ENCODE results near the gene IWS1.
"Not testable (repeated sequence)": the region's sequence is repeated elsewhere in the genome, so short reads cannot be mapped to it uniquely, and the experiment has no call there.

The IWS1 gene

DNA sequence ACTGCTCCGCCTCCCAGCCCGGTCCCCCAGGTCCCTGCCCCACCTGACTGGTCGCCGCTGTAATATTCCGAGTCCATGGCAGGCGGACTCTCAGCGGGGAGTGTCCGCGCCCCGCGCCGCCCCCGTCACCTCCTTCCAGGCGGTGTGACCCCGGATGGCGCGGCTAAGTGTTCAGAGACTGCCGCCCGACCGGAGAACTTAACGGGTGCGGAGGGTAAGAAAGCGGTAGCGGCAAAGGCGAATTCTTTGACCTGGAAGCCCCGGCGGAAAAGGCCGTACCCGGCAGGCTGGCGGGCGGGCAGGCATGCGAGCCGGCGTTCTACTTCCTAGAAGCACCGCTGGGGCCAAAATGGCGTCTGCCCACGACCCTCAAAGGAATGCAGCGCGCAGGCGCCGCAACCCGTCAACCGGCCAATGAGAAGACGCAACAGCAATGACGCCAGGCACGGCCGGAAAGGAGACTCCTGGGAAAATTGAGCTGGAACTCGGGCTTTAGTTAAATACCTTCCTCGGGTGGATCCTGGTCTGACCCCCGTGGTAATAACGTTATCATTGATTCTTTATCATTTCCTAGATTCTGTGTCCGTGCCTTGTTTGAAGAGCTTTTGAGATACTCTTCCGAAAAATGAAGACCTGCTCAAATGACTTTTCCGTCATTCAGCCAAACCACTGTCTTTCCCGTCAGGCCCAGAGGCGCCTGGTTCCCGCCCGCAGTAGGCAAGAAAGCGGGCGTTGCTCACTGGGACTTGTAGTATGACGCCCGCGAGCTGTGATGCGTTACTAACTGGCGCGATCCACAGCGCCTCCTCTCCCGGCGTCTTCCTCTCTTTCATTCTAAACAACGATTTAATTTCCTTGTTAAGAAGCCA is at the start of gene IWS1:
TSS of gene IWS1 (minus strand) at position 358 of the 869 bp plus-strand sequence. CDS start at position 77, 281 bp downstream.
- DNase-seq: peak; percentile 94

DNA sequence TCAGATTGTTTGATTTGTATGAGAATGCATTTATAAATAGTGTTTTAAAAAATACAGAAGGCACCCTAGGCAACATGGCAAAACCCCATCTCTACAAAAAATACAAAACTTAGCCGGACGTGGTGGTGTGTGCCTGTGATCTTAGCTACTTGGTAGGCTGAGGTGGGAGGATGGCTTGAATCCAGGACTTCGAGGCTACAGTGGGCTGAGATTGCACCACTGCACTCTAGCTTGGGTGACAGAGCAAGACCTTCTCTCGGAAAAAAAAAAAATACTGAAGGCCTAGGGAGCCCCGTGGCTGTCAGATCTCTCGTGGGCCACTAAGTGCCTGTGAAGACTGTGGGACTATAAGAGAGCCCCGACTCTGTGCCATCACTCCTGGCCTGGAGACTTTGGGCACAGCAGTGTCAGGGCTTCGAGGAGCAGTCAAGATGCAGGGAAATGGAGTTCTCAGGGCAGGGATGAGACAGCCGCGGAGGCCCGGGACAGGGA is 49.7 kb upstream of the IWS1 start:
- DNase-seq: no peak

DNA sequence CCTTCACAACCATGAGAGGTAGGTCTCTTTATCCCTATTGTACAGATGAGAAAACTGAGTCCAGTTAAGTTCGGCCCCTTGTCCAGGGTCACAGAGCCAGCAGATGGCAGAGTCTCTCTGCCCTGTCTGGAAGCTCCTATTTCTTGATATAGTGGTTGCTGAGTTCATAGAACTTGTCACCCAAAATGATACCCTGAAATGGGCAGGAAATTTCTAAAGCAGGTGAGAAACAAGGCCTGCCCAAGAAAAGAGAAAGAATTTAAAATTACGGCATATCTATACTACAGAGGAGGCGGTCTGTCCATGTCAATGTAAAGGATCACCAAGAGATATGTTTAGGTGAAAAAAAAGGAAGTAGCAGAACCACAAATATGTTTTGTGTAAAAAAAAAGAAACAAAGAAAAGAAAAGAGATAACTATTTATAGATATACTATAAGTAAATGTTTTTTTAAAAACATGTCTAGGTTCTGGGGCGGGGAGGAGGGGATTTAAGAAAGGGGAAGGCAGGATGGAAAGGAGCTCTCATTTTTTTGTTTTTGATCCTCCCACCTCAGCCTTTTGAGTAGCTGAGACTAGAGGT is 49.0 kb upstream of the IWS1 start:
- DNase-seq: no peak

DNA sequence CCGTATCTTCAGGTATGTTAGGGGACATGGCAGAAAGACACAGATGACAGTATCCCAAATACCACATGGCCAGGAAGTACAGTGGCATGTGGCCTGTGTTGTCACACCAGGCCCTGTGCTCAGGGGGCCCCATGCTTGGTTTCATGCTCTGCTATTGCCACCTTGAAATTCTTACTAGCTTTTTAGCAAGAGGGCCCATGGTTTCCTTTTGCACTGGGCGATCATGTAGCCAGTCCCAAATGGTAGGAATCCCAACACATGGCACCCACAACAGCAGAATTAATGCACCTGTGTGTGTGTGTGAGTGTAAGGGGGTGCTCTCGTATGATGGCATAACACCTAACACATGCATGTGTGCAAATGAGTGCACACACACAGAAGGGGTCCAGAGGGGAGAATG is 48.4 kb upstream of the IWS1 start:
- DNase-seq: no peak

DNA sequence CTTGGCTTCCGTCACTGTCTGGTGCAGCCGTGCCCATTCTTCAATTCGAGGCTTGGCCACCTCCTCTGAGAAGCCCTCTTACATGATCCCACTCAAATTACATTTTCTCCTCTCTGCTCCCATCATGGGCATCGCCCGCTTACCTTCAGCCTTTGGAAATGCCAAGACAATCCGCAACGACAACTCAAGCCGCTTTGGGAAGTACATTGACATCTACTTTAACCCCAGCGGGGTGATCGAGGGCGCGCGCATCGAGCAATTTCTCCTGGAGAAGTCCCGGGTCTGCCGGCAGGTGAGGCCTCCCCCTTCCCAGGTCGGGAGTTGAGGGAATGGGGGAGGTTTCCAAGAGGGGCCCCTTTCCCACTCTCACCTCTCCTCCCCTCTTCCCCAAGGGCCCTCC is 47.5 kb upstream of the IWS1 start:
- no peak for DNase-seq

DNA sequence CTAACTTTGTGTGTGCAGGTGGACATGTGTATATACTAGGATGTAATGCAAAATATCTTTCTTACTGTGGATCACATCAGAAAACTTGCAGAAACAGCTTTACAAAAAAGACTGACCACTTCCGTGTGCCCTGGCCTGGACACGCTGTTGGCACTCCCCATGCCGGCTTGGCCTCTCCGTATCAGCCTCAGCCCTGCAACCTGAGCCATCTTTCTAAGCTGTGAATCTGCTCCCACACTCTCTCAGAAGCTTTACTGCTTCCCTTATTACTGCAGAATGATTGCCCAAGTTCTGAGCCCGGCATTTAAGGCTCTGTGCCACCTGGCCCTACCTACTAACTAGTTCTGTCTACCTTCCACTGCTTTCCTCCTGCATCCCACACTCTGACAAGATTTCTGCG is 47.0 kb upstream of the IWS1 start:
- DNase-seq: no peak

DNA sequence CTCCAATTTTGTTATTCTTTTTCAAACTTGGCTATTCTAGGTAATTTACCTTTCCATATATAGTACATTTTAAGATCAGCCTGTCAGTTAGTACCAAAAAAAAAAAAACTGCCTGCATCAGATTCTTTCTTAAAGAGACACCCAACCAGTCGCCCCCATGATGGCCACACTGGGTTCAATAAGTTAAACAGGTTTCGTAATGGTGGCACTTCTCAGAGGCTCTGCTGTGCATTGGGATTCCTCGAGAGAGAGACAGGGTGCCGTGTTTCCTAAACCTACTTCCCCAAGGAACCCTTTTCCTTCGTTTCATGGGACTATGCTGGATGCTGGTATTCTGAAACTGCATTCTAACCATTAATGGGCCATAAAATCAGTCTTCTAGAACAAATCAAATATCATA is 46.6 kb upstream of the IWS1 start:
- DNase-seq: no peak

DNA sequence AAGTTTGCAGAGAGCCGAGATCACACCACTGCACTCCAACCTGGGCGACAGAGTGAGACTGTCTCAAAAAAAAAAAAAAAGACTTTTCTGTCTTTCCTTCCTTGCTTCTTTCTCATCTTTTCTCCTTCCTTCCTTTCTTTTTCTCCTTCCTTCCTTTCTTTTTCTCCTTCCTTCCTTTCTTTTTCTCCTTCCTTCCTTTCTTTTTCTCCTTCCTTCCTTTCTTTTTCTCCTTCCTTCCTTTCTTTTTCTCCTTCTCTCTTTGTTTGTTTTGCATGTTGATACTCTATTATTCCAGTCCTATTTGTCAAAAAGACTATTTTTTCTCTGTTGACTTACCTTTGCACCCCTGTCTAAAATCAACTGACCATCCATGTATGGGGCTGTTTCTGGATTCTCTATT is 46.1 kb upstream of the IWS1 start:
- not testable (repeated sequence) for DNase-seq

DNA sequence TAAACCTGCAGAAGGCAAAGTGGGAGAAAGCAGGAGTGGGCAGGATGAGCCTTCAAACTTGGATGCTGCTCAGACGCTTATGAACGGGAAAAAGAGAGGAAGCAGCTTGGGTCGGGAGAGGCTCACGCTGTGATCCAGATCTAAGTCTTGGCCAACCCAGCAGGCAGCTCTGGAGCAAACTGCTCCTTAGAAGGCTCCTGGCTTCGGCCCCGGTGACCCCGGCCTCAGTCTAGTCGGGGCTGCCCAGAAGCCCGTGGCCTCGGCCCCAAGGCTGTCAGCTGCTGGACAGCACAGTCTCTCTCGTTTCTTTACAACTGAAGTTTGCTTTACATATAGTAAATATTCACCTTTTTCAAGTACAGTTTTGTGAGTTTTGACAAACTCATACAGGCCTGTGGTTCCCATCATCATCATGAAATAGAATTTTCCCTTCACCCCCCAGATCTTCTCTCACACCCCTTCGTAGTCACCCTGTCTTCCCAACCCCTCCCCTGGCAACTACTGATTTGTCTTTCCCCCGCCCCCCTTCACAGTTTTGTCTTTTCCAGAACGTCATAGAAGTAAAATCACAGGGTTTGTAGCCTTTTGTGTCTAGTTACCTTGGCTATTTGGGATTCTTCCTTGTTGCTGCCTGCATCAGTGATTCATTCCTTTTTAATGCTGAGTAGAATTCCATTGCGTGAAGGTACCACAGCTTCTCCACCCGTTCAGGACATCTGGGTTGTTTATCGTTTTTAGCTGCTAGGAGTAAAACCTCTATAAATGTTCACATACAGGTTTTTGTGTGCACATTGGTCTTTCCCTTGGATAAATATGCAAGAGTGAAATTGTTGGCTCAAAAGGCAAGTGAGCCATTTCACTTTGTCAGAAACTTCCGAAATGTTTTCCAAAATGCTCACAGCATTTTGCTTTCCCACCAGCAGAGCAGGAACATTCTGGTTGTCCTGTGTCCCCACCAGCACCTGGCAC is 44.3 kb upstream of the IWS1 start:
- no peak for DNase-seq

DNA sequence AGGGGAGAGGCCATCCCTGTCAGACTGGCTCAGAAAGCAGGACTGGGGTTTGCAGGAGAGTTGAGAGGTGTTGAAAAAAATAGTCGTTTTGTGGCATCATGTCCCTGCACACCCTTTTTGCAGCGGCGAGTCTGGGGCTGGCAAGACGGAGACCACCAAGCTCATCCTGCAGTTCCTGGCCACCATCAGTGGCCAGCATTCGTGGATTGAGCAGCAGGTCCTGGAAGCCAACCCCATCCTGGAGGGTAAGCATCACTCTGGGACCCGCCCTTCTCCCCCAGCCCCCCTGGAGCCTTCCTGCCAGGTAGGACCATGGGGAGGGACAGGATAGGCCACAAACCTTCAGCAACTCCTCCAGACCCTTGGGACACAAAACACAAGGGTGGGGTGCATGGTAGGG is 43.4 kb upstream of the IWS1 start:
- no peak for DNase-seq

DNA sequence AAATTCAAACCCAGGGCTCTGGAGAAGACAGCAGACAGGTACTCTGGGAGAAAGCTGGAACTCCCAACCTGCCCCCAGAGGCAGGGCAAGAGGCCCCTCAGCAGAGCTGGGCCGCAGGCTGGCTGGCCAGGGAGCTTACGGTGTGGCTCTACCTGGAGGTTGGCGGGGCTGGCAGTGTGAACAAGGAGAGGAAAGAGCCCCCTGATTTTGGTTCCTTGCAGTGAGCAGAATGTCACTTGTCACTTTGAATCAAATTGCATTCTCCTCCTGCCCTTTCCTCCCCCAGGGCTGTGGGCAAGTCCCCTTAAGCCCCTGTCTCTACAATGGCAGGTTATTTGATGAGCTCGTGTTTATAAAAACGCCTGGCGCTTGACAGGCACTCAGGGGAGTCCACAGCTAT is 41.8 kb upstream of the IWS1 start:
- DNase-seq: no peak

DNA sequence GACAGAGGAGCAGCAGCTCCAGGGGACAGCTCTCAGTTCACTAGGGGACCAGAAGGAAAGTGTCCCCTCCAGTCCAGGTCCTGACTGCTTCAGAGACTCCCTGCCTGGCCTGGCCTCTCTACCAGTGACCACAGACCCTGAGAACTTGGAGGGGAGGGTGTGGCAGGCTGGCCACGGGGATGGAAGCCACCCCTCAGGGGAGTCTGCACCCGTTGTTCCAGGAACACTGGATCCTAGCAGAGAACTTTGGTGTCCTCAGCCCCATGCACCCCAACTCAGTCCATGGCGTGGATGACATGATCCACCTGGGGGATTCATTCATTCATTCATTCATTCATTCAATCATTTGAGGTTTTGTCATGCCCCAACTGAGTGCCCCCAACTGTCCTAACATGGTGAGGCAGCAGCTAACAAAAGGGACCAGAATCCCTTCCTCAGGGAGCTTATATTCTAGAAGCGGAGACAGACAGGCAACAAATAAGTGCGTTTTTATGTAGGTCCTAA is 41.1 kb upstream of the IWS1 start:
- no peak for DNase-seq

DNA sequence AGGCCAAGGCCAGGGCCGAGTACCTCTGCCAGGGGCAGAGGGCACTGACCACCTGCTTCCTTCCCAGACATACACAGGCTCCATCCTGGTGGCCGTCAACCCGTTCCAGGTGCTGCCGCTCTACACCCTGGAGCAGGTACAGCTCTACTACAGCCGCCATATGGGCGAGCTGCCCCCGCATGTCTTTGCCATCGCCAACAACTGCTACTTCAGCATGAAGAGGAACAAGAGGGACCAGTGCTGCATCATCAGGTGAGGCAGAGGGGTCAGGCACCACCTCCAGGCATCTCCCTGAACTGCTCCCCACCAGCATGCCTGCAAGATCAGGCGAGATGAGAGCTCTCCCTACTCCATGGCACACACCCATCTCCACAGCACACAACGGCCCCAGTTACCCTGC is 40.3 kb upstream of the IWS1 start:
- no peak for DNase-seq

DNA sequence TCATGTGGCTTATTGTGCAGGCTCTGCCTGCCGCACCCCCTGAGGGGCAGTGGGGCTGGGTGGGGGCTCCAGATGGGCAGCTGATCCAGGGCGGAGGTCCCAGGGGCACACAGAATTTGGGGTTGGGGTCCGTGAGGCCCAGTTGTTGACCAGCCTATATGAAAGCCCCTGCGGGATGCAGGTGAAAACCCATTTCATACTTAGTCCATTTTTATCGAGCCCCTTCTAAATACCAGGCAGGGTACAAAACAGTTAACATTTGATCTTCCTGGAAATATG is 39.8 kb upstream of the IWS1 start:
- no peak for DNase-seq

DNA sequence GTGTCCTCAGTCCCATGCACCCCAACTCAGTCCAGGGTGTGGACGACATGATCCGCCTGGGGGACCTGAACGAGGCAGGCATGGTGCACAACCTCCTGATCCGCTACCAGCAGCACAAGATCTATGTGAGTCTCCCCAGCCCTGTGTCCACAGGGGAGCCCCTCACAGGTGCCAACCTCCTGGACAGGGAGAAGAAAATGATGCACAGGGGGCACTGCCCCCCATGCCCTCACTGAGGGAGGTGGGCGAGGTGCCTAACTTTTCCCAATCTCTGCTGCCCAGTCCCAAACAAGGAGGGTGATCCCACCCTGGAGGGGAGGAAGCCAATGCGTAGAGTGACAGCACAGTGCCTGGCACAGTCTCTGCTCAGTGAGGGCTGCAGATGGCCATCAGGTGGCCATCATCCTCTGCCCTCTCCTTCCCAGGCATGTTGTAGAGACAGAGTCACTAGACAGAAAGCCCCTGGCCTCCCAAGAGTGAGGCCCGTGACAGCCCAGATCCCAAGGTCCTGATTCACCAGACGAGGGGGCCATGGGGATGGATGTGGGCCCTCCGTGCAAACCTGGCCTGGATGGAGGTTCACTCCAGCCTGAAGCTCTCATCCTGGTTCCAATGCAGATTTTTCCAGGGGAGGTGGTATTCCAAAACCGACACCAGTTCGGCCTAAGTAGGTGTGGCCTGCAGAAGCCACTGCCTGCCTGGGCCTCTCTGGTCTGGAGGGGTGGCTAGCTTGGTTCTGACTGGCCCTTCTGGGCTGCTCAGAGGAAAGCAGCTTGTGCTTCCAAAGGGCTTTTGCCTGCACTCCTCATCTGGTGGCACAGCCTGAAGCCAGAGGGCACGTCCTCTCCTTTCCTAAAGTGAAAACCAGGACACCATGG is 39.2 kb upstream of the IWS1 start:
- DNase-seq: no peak

DNA sequence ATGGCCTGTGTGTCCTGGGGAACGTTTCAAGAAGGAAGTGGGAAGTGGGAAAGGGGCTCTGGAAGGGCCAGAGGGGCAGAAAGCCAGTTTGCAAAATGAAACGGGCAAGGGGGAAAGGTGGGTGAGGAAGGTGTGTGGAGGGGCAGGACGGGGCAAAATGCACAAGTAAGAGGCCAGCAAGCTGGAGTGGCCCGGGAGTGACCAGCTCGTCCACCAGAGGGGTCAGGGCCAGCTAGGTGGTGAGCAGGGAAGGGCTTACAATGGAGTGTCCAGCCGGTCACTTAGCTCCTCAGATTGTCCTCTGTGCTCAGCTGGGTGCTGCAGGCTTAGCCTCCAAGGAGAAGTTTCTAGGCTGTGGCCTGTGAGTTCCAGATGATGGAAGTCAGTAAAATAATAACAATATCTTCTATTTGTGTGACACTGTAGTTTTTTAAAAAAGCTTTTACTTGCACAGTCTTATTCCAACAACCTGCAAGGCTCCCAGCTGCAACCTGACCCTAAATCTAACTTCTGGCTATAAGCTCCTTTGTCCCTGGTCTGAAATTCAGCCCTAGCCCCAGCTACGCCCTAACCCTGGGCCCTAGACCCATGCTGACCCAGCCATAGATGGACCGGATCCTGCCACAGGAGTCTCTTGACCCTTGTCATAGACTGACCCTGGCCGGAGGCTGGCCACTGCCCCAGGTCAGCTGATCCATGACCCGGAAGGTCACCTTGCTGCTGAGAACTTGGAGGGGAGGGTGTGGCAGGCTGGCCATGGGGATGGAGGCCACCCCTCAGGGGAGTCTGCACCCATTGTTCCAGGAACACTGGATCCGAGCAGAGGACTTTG is 38.4 kb upstream of the IWS1 start:
- no peak for DNase-seq

DNA sequence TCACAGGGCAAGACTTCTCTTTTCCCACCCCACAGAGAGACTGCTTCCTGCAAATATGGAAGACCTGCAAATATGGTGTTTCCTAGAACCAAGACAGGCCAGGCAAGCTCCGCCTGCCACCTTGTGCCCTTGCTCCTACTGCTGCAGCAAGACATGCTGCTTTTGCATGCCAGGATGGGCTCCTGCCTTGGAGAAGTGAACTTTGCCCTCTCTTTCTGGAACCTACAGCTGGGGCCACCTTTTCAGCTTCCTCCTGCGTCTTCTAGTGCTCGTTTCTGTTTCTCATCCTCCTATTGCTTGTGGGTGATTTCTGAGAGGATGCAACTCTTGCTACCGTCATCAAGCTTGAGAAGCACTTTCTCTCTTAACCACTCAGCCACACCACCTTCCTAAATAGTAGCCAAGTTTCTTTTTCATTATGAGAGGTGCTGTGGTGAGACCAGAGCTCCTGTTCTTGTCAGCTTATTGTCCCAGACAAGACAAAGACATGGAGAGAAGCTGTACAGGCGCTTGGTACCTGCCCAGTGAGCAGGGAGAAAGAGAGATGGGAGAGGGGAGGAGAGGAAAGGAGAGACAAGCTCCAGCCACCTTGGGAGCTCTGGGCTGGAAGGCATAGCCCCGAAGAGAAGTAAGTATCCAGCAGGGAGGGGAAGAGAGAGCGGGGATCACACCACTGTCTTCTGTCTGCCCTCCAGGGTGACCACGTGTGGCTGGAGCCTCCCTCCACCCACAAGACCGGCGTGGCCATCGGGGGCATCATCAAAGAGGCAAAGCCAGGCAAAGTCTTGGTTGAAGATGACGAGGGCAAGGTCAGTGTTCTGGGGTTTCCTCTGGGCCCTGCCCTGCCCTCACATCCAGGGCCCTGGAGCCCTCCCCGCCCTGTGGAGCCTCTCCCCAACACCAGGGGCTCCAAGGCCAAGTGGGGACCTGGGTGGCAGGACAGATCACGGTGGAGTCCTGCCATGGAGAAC is 37.5 kb upstream of the IWS1 start:
- no peak for DNase-seq

DNA sequence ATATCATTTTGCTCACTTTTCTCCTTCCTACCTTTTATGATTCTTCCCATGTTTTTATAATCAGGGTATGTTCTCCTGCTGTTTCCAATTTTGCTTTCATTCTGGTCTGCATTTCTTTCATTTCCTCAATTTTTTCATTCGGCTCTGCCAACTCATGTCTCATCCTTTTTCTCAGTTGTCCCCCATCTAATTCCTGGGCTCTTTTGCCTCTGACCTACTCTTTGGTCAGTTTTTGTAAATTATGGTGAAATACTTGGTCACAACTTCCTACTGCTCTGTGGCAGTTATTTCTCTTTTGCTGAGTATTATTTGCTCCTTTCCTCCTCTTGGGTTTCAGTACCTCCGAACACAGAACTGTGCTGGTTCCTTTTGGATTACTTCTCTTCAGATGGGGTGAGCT is 36.6 kb upstream of the IWS1 start:
- DNase-seq: no peak

DNA sequence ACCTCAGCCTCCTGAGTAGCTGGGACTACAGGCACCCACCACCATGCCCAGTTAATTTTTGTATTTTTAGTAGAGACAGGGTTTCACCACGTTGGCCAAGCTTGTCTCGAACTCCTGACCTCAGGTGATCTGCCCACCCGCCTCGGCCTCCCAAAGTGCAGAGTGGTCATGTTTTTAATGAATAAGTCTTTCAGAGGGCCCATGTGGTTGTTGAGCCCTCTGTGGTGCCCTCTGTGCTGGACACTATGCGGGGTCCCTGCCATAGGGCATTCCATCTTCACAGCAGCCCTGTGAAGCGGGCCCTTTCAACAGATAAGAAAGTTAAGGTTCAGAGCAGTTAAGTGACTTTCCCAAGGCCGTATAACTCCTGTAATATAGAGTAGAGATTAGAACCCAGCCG is 35.1 kb upstream of the IWS1 start:
- DNase-seq: no peak

DNA sequence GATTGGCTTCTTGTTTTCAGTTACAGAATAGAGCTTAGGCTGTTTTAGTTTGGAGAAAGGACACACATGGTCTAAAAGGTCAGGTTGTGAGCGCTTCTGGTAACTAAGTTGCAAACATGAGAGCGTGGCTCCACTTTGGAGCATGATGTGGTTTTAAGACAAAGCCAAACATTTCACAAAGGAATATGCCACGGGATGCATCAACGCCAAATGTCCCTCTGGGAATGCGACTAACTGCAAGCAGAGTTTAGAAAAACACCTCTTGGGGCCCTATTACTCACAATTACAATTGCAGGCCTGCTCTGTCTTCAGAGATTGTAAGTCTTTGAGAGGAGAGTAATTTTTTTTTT is 34.6 kb upstream of the IWS1 start:
- DNase-seq: no peak

Data from stimulated activated CD4-positive, alpha-beta T cell treated with anti-CD3 and anti-CD28 coated beads, Interleukin-4, amount 100 ng/mL, for 24 hours (primary cell).